Cardiac muscle cell (in vitro differentiated cells and primary cell): ENCODE measurements around the gene ZNF121. TPM values are rescaled to one million over a fixed set of nuclear protein-coding genes. Genes with fewer than 3 reads are reported as not detected.
"Not testable (repeated sequence)": the region's sequence is repeated elsewhere in the genome, so short reads cannot be mapped to it uniquely, and the experiment has no call there.

Experiments
- DNase-seq, 2 donors: peaks; one replicate each; pipeline versions ENCODE4 v3.0.0 to v3.0.0-alpha.2; 2010 to 2017; ENCODE audit warnings: low read depth in 1 of 2, low spot score in 1 of 2
- H3K27ac ChIP-seq: fragments of 200-600 bp; sonication (generic); 2 replicates; pipeline ENCODE4 v1.5.1; 2016
- H3K27me3 ChIP-seq: fragments of 200-600 bp; sonication (generic); 2 replicates; pipeline ENCODE4 v1.6.0; 2016; ENCODE audit warnings: control low read depth
- H3K36me3 ChIP-seq: fragments of 200-600 bp; sonication (generic); 2 replicates; pipeline ENCODE4 v1.5.1; 2016; ENCODE audit warnings: control low read depth
- H3K4me1 ChIP-seq: fragments of 200-600 bp; sonication (generic); 2 replicates; pipeline ENCODE4 v1.8.1; 2017; ENCODE audit warnings: low read depth, mild to moderate bottlenecking, mixed run types
- H3K4me3 ChIP-seq: fragments of 200-600 bp; sonication (generic); 2 replicates; pipeline ENCODE4 v1.5.1; 2016; ENCODE audit warnings: mild to moderate bottlenecking
- H3K9me3 ChIP-seq: fragments of 200-600 bp; sonication (generic); 2 replicates; pipeline ENCODE4 v1.5.1; 2017; ENCODE audit warnings: low read depth, mild to moderate bottlenecking, control low read depth
- CTCF ChIP-seq: IDR thresholded peaks from 2 replicates; pipeline ENCODE4 v1.5.1; 2012; ENCODE audit warnings: low read depth, mild to moderate bottlenecking, low read length
- polyA plus RNA-seq: library from polyadenylated mRNA; unstranded; fragments of >200 nt; fragmentation: Nextera tagmentation; extraction: Ambion mirVana; gene quantifications from 2 replicates; pipeline ENCODE4 v1.2.1, GENCODE V29; 2016
- total RNA-seq: library from RNA; depleted of rRNA; stranded (reverse); fragments of >200 nt; gene quantifications from 2 replicates; pipeline ENCODE4 v1.2.3, GENCODE V29; 2016

The ZNF121 gene
- total and polyA plus RNA-seq, 2 experiments from 2014 or later: 5.9 to 42.0 TPM

DNA sequence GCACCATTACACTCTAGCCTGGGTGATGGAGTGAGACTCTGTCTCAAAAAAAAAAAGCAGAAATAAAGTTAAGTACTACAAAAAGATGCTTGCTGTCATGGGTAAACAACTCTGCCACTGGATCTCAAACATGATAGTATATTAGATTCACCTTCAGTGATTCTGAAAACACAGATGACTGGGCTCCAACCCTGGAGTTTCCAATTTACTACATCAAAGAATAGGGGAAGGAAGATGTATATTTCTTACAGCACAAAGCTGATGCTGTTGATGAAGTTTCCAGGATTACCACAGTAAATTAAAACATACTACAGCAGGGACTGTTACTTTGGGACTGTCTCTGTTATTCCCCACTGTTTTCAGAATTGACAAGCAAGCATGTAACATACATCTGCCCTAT, 31.5 kb upstream of the ZNF121 start:
- DNase-seq: no peak
- no peak overlapping the region for H3K27ac ChIP-seq
- no peaks in the 10 kb centered on the region for H3K27me3 ChIP-seq
- H3K9me3 ChIP-seq: no peaks in the 10 kb centered on the region
- TF ChIP-seq CTCF: no peak
- H3K4me1 ChIP-seq: peaks cover 6% of the 10 kb centered on the region
- H3K4me3 ChIP-seq: no peak overlapping the region
- peaks cover 83% of the 10 kb centered on the region for H3K36me3 ChIP-seq

DNA sequence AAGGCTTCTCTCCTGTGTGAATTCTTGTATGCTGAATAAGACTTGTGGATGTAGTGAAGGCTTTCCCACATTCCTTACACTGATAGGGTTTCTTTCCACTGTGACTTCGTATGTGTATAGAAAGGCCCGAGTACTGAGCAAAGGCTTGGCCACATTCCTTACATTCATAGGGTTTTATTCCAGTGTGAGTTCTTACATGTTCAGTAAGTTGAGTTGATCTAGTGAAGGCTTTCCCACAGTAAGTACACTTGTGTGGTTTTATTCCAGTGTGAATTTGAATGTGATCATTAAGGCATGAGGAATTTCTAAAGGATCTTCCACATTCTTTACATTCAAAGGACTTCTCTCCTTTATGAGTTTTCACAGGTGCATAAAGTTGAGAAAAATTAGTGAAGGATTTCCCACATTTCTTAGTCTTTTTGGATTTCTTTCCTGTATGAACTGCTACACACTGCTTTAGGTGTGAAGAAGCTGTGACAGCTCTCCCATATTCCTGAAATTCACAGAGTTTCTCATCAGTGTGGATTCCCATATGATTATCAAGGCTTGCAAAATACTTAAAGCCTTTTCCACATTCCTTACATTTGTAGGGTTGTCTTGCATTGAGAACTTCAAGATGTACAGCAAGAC, 26.3 kb upstream of the ZNF121 start:
- H3K4me1 ChIP-seq: no peaks in the 10 kb centered on the region
- TF ChIP-seq CTCF: no peak
- H3K27me3 ChIP-seq: no peaks in the 10 kb centered on the region
- H3K4me3 ChIP-seq: no peak overlapping the region
- H3K36me3 ChIP-seq: peaks cover 69% of the 10 kb centered on the region
- H3K9me3 ChIP-seq: no peaks in the 10 kb centered on the region
- no peak for DNase-seq
- no peak overlapping the region for H3K27ac ChIP-seq

DNA sequence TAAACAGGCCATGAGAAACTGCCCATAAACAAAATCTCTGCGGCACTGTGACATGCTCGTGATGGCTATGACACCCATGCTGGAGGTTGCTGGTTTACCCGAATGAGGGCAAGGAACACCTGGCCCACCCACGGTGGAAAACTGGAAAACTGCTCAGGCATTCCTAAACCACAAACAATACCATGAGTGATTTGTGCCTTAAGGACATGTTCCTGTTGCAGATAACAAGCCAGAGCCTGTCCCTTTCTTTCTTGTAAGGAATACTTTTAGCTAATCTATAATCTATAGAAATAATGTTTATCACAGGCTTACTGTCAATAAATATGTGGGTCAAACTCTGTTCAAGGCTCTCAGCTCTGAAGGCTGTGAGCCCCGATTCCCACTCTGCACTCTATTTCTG, 24.6 kb upstream of the ZNF121 start:
- Histone ChIP-seq H3K27ac (no peak overlapping the region), H3K4me1 (no peaks in the 10 kb centered on the region), H3K9me3 (no peaks in the 10 kb centered on the region), H3K4me3 (no peak overlapping the region), H3K36me3 (peaks cover 54% of the 10 kb centered on the region), H3K27me3 (no peaks in the 10 kb centered on the region)
- no peak for TF ChIP-seq CTCF
- DNase-seq: no peak

- H3K27me3 ChIP-seq: no peaks in the 10 kb centered on the region
- H3K4me3 ChIP-seq: no peak overlapping the region
- H3K36me3 ChIP-seq: no peaks in the 10 kb centered on the region
- H3K27ac ChIP-seq: no peak overlapping the region
- H3K4me1 ChIP-seq: no peaks in the 10 kb centered on the region
- TF ChIP-seq CTCF: no peak
- H3K9me3 ChIP-seq: no peaks in the 10 kb centered on the region
- DNase-seq: peak in 1 of 2 donors; percentile 73
Observed at GRCh38 chr19:9597027-9597426, 12.7 kb upstream of the ZNF121 start.

DNA sequence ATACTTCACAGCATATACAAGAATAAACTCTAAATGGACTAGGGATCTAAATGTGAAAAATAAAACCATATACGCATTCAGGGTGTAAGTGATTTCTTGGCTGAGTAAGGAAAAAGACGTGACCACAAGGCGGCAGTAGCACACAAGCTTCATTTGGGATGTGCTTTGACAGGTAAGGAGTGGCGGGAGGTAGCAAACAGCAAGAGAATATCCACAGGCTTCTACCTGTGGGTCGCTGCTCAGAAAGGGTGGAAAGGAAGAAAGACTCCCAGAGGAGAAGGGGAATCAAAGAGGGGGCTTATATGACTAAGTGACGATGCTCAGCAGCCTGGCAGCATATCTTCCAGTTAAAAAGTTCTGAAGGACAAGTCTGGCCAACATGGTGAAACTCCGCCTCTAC, 2.5 kb upstream of the ZNF121 start:
- peak; percentile 75 for DNase-seq
- Histone ChIP-seq H3K4me3 (no peak overlapping the region), H3K27me3 (no peaks in the 10 kb centered on the region), H3K9me3 (no peaks in the 10 kb centered on the region), H3K27ac (no peak overlapping the region), H3K4me1 (peaks cover 8% of the 10 kb centered on the region), H3K36me3 (no peaks in the 10 kb centered on the region)
- TF ChIP-seq CTCF: peak; percentile 74

DNA sequence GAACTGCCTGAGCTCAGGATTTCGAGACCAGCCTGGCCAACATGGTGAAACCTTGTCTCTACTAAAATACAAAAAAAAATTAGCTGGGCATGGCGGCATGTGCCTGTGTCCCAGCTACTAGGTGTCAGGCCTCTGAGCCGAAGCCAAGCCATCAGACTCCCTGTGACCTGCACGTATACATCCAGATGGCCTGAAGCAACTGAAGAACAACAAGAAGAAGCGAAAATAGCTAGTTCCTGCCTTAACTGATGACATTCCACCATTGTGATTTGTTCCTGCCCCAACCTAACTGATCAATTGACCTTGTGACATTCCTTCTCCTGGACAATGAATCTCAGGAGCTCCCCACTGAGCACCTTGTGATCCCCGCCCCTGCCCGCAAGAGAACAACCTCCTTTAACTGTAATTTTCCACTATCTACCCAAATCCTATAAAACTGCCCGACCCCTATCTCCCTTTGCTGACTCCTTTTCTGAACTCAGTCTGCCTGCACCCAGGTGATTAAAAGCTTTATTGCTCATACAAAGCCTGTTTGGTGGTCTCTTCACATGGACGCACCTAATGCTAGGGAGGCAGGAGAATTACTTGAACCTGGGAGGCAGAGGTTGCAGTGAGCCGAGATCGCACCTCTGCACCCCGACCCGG, 2.1 kb downstream of the ZNF121 start:
- peak overlapping the region; percentile 64 for H3K27ac ChIP-seq
- peak overlapping the region; percentile 60 for H3K4me3 ChIP-seq
- not testable (repeated sequence) for H3K4me1 ChIP-seq

More for the DNA sequence above, 2.1 kb downstream of the ZNF121 start:
- not testable (repeated sequence) for H3K9me3 ChIP-seq, H3K36me3 ChIP-seq, H3K27me3 ChIP-seq, DNase-seq
